SU-DHL-6 (cell line): ENCODE data around the gene ZNF346.
A peak's percentile ranks its signal among the peaks of the same experiment; 100 is the strongest.

Experiments used
- H2AFZ ChIP-seq: fragments of 200-600 bp; sonication (generic); 2 replicates; pipeline ENCODE4 v1.6.1; 2014; ENCODE audit warnings: low read depth, mild to moderate bottlenecking, moderate library complexity, mixed read lengths, antibody characterized with exemption, low read length; ENCODE audit not compliant: severe bottlenecking
- H3F3A ChIP-seq: fragments of 200-600 bp; shearing (Covaris generic); 2 replicates; pipeline ENCODE4 v1.6.0; 2016; ENCODE audit warnings: antibody characterized with exemption, mild to moderate bottlenecking; ENCODE audit not compliant: insufficient read depth
- H3K27ac ChIP-seq: fragments of 200-600 bp; sonication (generic); 2 replicates; pipeline ENCODE4 v1.5.1; 2016; ENCODE audit warnings: low read depth, mild to moderate bottlenecking, low read length, moderate library complexity, mixed read lengths
- H3K27me3 ChIP-seq: fragments of 200-600 bp; sonication (generic), shearing (Covaris generic); 2 replicates; pipeline ENCODE4 v1.6.0; 2014; ENCODE audit warnings: mild to moderate bottlenecking, low read length
- H3K36me3 ChIP-seq: fragments of 200-600 bp; sonication (generic); 2 replicates; pipeline ENCODE4 v1.6.1; 2014; ENCODE audit warnings: mild to moderate bottlenecking, low read length, mixed read lengths
- H3K4me2 ChIP-seq: fragments of 300-600, 200-600 bp; shearing (Covaris generic), sonication (generic); 2 replicates; pipeline ENCODE4 v1.6.0; 2014; ENCODE audit warnings: low read length, low read depth, mild to moderate bottlenecking; ENCODE audit not compliant: poor library complexity, severe bottlenecking
- H3K4me3 ChIP-seq: fragments of 200-600 bp; sonication (generic); 2 replicates; pipeline ENCODE4 v1.5.1; 2014; ENCODE audit warnings: antibody characterized with exemption, low read length, mild to moderate bottlenecking, mixed read lengths; ENCODE audit not compliant: insufficient read depth, poor library complexity, severe bottlenecking
- H3K79me2 ChIP-seq: fragments of 200-600 bp; sonication (generic); 2 replicates; pipeline ENCODE4 v1.6.1; 2014; ENCODE audit warnings: mild to moderate bottlenecking, low read length, moderate library complexity; ENCODE audit not compliant: insufficient read depth
- H3K9ac ChIP-seq: fragments of 200-600 bp; sonication (generic); 2 replicates; pipeline ENCODE4 v1.7.0; 2014; ENCODE audit warnings: mild to moderate bottlenecking, low read length
- H3K9me2 ChIP-seq: fragments of 200-600 bp; sonication (generic); replicated peaks from 2 replicates; pipeline ENCODE4 v1.6.1; 2014; ENCODE audit warnings: low read length; ENCODE audit not compliant: insufficient read depth
- H3K9me3 ChIP-seq: fragments of 200-600 bp; sonication (generic); 2 replicates; pipeline ENCODE4 v1.6.1; 2014; ENCODE audit warnings: low read length, mixed read lengths; ENCODE audit not compliant: insufficient read depth
- H4K20me1 ChIP-seq: fragments of 200-600 bp; sonication (generic); 2 replicates; pipeline ENCODE4 v1.6.1; 2014; ENCODE audit warnings: low read depth, mild to moderate bottlenecking, antibody characterized with exemption, low read length, moderate library complexity, mixed read lengths
- EZH2phosphoT487 ChIP-seq: fragments of 200-600 bp; sonication (generic), shearing (Covaris generic); conservative IDR thresholded peaks from 2 replicates; pipeline ENCODE4 v1.6.1; 2018; ENCODE audit warnings: mild to moderate bottlenecking, antibody characterized with exemption, low read length, moderate library complexity, mixed read lengths
- TF ChIP-seq, protein P1 (sequence below): fragments of 200-600 bp; sonication (generic); IDR thresholded peaks from one replicate; pipeline ENCODE4 v1.5.1; 2017; ENCODE audit warnings: antibody characterized with exemption, mild to moderate bottlenecking, low read length, moderate library complexity; ENCODE audit not compliant: insufficient read depth, poor library complexity, severe bottlenecking

ZNF346 gene

GRCh38 chr5:177124486-177124991 is 102.0 kb downstream of the ZNF346 start:
- no peaks in the 10 kb centered on the region for H3K9me3 ChIP-seq
- H4K20me1 ChIP-seq, result no peaks in the 10 kb centered on the region
- peak overlapping the region; percentile 91 for H3K4me2 ChIP-seq
- peak overlapping the region; percentile 97 for H3K27ac ChIP-seq
- peak overlapping the region; percentile 53 for H3K9ac ChIP-seq
- H2AFZ ChIP-seq, result peak overlapping the region; percentile 46
- H3F3A ChIP-seq, result peaks cover 46% of the 10 kb centered on the region
- no peaks in the 10 kb centered on the region for H3K27me3 ChIP-seq
- no peaks in the 10 kb centered on the region for H3K36me3 ChIP-seq
- TF ChIP-seq, protein P1, sequence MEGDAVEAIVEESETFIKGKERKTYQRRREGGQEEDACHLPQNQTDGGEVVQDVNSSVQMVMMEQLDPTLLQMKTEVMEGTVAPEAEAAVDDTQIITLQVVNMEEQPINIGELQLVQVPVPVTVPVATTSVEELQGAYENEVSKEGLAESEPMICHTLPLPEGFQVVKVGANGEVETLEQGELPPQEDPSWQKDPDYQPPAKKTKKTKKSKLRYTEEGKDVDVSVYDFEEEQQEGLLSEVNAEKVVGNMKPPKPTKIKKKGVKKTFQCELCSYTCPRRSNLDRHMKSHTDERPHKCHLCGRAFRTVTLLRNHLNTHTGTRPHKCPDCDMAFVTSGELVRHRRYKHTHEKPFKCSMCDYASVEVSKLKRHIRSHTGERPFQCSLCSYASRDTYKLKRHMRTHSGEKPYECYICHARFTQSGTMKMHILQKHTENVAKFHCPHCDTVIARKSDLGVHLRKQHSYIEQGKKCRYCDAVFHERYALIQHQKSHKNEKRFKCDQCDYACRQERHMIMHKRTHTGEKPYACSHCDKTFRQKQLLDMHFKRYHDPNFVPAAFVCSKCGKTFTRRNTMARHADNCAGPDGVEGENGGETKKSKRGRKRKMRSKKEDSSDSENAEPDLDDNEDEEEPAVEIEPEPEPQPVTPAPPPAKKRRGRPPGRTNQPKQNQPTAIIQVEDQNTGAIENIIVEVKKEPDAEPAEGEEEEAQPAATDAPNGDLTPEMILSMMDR, result no peak
- no peak for TF ChIP-seq EZH2phosphoT487
- H3K9me2 ChIP-seq, result no peaks in the 10 kb centered on the region
- H3K4me3 ChIP-seq, result peak overlapping the region; percentile 44
- H3K79me2 ChIP-seq, result no peaks in the 10 kb centered on the region

DNA sequence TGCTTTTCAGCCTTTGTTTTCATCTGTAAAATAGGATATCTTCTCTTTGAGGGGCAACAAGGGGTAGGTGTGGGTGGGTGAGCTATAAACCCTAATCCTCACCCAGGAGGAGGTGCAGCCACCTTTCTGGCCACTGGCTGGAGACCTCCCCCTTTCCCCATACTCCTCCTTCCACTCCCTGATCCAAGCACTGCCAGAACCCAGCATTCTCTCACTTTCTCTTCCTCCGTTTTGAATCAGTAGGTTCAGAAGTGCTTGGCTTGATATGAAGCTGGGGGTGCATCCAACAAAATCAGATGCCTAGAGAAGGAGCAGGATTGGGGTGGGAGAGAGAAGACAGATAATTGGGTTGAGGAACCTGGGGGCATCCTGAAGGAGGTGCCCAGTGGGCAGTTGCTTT is 104.3 kb downstream of the ZNF346 start:
- no peak overlapping the region for H3K4me3 ChIP-seq
- peak overlapping the region; percentile 62 for H3K27ac ChIP-seq
- H3F3A ChIP-seq, result peaks cover 68% of the 10 kb centered on the region
- no peaks in the 10 kb centered on the region for H3K36me3 ChIP-seq
- H3K9ac ChIP-seq, result no peak overlapping the region; the same call in 1 of the 2 replicates
- no peak overlapping the region for H2AFZ ChIP-seq
- no peaks in the 10 kb centered on the region for H3K9me3 ChIP-seq
- TF ChIP-seq EZH2phosphoT487, result no peak
- TF ChIP-seq, protein P1, result no peak
- H3K27me3 ChIP-seq, result no peaks in the 10 kb centered on the region
- H3K4me2 ChIP-seq, result no peak overlapping the region
- no peaks in the 10 kb centered on the region for H3K9me2 ChIP-seq
- H4K20me1 ChIP-seq, result no peaks in the 10 kb centered on the region
- no peaks in the 10 kb centered on the region for H3K79me2 ChIP-seq

GRCh38 chr5:177128551-177128981 is 106.1 kb downstream of the ZNF346 start:
- Histone ChIP-seq H3F3A (peaks cover 59% of the 10 kb centered on the region), H3K79me2 (no peaks in the 10 kb centered on the region), H3K9ac (peak overlapping the region; percentile 6; the same call in 1 of the 2 replicates), H3K36me3 (no peaks in the 10 kb centered on the region), H3K9me3 (no peaks in the 10 kb centered on the region), H3K9me2 (no peaks in the 10 kb centered on the region), H3K27ac (peak overlapping the region; percentile 62), H4K20me1 (no peaks in the 10 kb centered on the region), H3K4me3 (no peak overlapping the region), H2AFZ (no peak overlapping the region), H3K27me3 (no peaks in the 10 kb centered on the region), H3K4me2 (peak overlapping the region; percentile 14)
- TF ChIP-seq, protein P1, result no peak
- no peak for TF ChIP-seq EZH2phosphoT487
